Smooth muscle cell (in vitro differentiated cells): ENCODE measurements around the gene PCK2. TPM values are rescaled to one million over a fixed set of nuclear protein-coding genes. Genes with fewer than 3 reads are reported as not detected.

Experiments used
- DNase-seq: peaks from one replicate; lab custom pipeline; 2025; ENCODE audit not compliant: unreplicated experiment; lab: John Stamatoyannopoulos, UW
- H2AFZ ChIP-seq: fragments of 200-600 bp; sonication (generic); 2 replicates; pipeline ENCODE4 v1.6.0; 2016; ENCODE audit warnings: antibody characterized with exemption, low read depth, mild to moderate bottlenecking
- H3F3A ChIP-seq: fragments of 200-600 bp; sonication (generic); 2 replicates; pipeline ENCODE4 v1.6.0; 2017; ENCODE audit warnings: antibody characterized with exemption, low read depth
- H3K27ac ChIP-seq: fragments of 200-600 bp; sonication (generic); 2 replicates; pipeline ENCODE4 v1.5.1; 2016; ENCODE audit warnings: low read depth, mild to moderate bottlenecking
- H3K27me3 ChIP-seq: fragments of 200-600 bp; sonication (generic); 2 replicates; pipeline ENCODE4 v1.6.1; 2016; ENCODE audit warnings: low read depth, mild to moderate bottlenecking
- H3K36me3 ChIP-seq: fragments of 200-600 bp; sonication (generic); 2 replicates; pipeline ENCODE4 v1.5.1; 2016; ENCODE audit warnings: low read depth
- H3K4me1 ChIP-seq: fragments of 200-600 bp; sonication (generic); 2 replicates; pipeline ENCODE4 v1.5.1; 2016; ENCODE audit warnings: low read depth
- H3K4me2 ChIP-seq: fragments of 200-600 bp; sonication (generic); 2 replicates; pipeline ENCODE4 v1.6.0; 2016; ENCODE audit warnings: mild to moderate bottlenecking
- H3K4me3 ChIP-seq: fragments of 200-600 bp; sonication (generic); 2 replicates; pipeline ENCODE4 v1.5.1; 2016; ENCODE audit warnings: mild to moderate bottlenecking
- H3K79me2 ChIP-seq: fragments of 200-600 bp; sonication (generic); 2 replicates; pipeline ENCODE4 v1.6.0; 2016; ENCODE audit warnings: low read depth, mild to moderate bottlenecking
- H3K9ac ChIP-seq: fragments of 200-600 bp; sonication (generic); 2 replicates; pipeline ENCODE4 v1.6.0; 2016; ENCODE audit warnings: low read depth
- H3K9me3 ChIP-seq: fragments of 200-600 bp; sonication (generic); replicated peaks from 2 replicates; pipeline ENCODE4 v1.5.1; 2016; ENCODE audit warnings: low read depth
- H4K20me1 ChIP-seq: fragments of 200-600 bp; sonication (generic); 2 replicates; pipeline ENCODE4 v1.6.0; 2016; ENCODE audit warnings: low read depth
- WGBS: methylation state at CpG from one replicate; pipeline ENCODE4 v1.1.7; 2016; ENCODE audit warnings: low lambda C conversion rate; 5-methylcytosine and 5-hydroxymethylcytosine counted together
- polyA plus RNA-seq: library from polyadenylated mRNA; unstranded; fragments of >200 nt; fragmentation: Nextera tagmentation; extraction: Ambion mirVana; gene quantifications from 2 replicates; pipeline ENCODE4 v1.2.1, GENCODE V29; 2016
- total RNA-seq: library from RNA; depleted of rRNA; stranded (reverse); fragments of >200 nt; gene quantifications from 2 replicates; pipeline ENCODE4 v1.2.3, GENCODE V29; 2014
- TF ChIP-seq, protein P1 (sequence below): fragments of 200-600 bp; sonication (generic); IDR thresholded peaks from 2 replicates; pipeline ENCODE4 v1.5.1; 2017; ENCODE audit warnings: borderline replicate concordance, mild to moderate bottlenecking, antibody characterized with exemption; ENCODE audit not compliant: insufficient read depth, poor library complexity, severe bottlenecking

Gene PCK2
- total and polyA plus RNA-seq, 2 experiments from 2014 or later = 21.5 to 40.4 TPM

- Histone ChIP-seq H3K79me2 (peaks cover 11% of the 10 kb centered on the region), H3K4me2 (no peak overlapping the region), H3K27ac (no peak overlapping the region), H3K36me3 (peaks cover 4% of the 10 kb centered on the region), H3K4me3 (no peak overlapping the region), H2AFZ (no peak overlapping the region), H3K4me1 (peaks cover 12% of the 10 kb centered on the region), H3K9ac (no peak overlapping the region), H4K20me1 (no peaks in the 10 kb centered on the region), H3F3A (no peaks in the 10 kb centered on the region), H3K9me3 (no peaks in the 10 kb centered on the region), H3K27me3 (no peaks in the 10 kb centered on the region)
- TF ChIP-seq, protein P1, sequence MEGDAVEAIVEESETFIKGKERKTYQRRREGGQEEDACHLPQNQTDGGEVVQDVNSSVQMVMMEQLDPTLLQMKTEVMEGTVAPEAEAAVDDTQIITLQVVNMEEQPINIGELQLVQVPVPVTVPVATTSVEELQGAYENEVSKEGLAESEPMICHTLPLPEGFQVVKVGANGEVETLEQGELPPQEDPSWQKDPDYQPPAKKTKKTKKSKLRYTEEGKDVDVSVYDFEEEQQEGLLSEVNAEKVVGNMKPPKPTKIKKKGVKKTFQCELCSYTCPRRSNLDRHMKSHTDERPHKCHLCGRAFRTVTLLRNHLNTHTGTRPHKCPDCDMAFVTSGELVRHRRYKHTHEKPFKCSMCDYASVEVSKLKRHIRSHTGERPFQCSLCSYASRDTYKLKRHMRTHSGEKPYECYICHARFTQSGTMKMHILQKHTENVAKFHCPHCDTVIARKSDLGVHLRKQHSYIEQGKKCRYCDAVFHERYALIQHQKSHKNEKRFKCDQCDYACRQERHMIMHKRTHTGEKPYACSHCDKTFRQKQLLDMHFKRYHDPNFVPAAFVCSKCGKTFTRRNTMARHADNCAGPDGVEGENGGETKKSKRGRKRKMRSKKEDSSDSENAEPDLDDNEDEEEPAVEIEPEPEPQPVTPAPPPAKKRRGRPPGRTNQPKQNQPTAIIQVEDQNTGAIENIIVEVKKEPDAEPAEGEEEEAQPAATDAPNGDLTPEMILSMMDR = no peak
- WGBS = 95% methylated on average over 6 of the region's 6 CpGs
- DNase-seq = no peak
Observed at GRCh38 chr14:24117179-24117578, 23.1 kb downstream of the PCK2 start.

GRCh38 chr14:24119691-24120090 is 25.6 kb downstream of the PCK2 start:
- no peak for DNase-seq
- TF ChIP-seq, protein P1 = no peak
- Histone ChIP-seq H3K4me2 (no peak overlapping the region), H2AFZ (no peak overlapping the region), H3K79me2 (peaks cover 11% of the 10 kb centered on the region), H3K27ac (no peak overlapping the region), H3F3A (no peaks in the 10 kb centered on the region), H3K4me3 (no peak overlapping the region), H3K9ac (no peak overlapping the region), H3K9me3 (no peaks in the 10 kb centered on the region), H3K27me3 (no peaks in the 10 kb centered on the region), H4K20me1 (no peaks in the 10 kb centered on the region), H3K36me3 (peaks cover 4% of the 10 kb centered on the region), H3K4me1 (peaks cover 9% of the 10 kb centered on the region)
- 98% methylated on average over 6 of the region's 6 CpGs for WGBS

GRCh38 chr14:24121210-24121609 is 27.1 kb downstream of the PCK2 start:
- TF ChIP-seq, protein P1 = no peak
- Histone ChIP-seq H4K20me1 (no peaks in the 10 kb centered on the region), H3K4me1 (peaks cover 3% of the 10 kb centered on the region), H3K36me3 (peaks cover 4% of the 10 kb centered on the region), H3K9me3 (no peaks in the 10 kb centered on the region), H3K4me2 (no peak overlapping the region), H3K27me3 (no peaks in the 10 kb centered on the region), H3K79me2 (peaks cover 5% of the 10 kb centered on the region), H3K9ac (no peak overlapping the region), H3K4me3 (no peak overlapping the region), H3K27ac (no peak overlapping the region), H2AFZ (no peak overlapping the region), H3F3A (no peaks in the 10 kb centered on the region)
- WGBS = over 99% methylated on average over 8 of the region's 8 CpGs
- DNase-seq = no peak

DNA sequence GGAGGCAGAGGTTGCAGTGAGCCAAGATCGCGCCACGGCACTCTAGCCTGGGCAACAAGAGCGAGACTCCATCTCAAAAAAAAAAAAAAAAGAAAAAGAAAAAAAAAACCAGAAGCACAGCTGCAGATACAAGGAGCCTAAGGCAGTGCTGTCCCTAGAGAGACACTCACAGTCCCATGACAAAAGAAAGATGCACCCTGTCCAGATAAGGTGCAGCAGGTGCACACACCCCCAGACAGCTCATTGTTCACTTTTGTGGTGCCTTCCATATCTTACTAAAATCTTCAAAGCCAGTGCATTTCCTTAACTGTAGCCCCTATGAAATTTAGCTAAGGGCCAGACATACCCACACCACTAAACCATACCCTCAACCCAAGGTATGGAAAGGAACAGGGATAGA is 28.3 kb downstream of the PCK2 start:
- WGBS = 75% methylated on average over 1 of the region's 4 CpGs
- TF ChIP-seq, protein P1 = no peak

More for the DNA sequence above, 28.3 kb downstream of the PCK2 start:
- Histone ChIP-seq H4K20me1 (no peaks in the 10 kb centered on the region), H3K4me2 (no peak overlapping the region), H3K9ac (no peak overlapping the region), H3K27me3 (no peaks in the 10 kb centered on the region), H3K9me3 (no peaks in the 10 kb centered on the region), H3K79me2 (no peaks in the 10 kb centered on the region), H3K4me1 (no peaks in the 10 kb centered on the region), H3K4me3 (no peak overlapping the region), H3F3A (no peaks in the 10 kb centered on the region), H2AFZ (no peak overlapping the region), H3K27ac (no peak overlapping the region), H3K36me3 (peaks cover 4% of the 10 kb centered on the region)
- DNase-seq = no peak
